NCI-H2196 treated with DMSO at 0.1 percent for 48 hours (cell line): ENCODE measurements around the gene SLC28A1.
"Not testable (repeated sequence)": the region's sequence is repeated elsewhere in the genome, so short reads cannot be mapped to it uniquely, and the experiment has no call there.

Experiments
- DNase-seq: peaks from one replicate; lab custom pipeline; 2025; ENCODE audit not compliant: unreplicated experiment; lab: John Stamatoyannopoulos, UW

SLC28A1 gene

DNA sequence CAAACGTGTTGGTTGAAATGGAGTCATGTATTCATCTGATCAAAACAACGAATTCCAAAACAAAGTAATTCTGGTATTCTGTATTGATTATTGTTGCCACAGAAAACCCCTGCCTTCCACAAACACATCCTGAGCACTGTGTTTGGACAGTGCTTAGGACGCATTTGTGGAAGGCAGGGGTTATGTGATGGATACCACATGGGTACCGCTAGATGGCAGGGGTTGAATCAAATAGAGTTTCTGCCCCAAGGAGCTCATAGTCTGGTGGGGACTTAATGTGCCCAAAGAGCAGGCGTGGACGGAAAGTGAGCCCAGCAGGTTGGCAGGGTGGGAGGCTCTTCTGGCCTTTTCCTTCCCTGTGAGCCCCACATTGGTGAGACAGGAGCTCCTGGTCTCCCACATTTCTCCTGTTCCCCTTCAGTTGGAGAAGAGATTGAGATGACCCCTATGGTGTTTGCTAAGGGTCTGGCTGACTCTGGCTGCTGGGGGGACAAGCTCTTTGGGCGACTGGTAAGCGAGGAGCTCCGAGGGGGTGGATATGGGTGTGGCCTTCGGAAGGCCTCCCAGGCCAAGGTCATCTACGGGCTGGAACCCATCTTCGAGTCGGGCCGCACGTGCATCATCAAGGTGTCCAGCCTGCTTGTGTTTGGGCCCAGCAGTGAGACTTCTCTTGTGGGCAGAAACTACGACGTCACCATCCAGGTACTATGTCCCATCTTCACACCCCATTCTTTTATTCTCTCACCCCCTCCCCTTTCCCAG, 22.1 kb upstream of the SLC28A1 start:
- DNase-seq: no peak

GRCh38 chr15:84863565-84864443, 20.7 kb upstream of the SLC28A1 start:
- no peak for DNase-seq

DNA sequence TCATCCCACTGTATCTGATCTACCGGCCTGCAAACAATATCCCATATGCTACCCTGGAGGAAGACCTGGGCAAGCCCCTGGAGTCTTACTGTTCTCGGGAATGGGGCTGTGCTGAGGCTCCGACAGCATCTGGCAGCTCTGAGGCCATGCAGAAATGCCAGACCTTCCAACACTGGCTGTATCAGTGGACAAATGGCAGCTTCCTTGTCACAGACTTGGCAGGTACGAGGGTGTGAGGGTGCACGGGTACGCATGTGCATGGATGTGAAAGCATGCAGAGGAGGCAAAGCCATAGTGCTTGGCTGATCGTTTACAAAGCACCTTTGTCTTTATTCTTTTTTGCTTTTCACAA, 20.0 kb upstream of the SLC28A1 start:
- DNase-seq: no peak

DNA sequence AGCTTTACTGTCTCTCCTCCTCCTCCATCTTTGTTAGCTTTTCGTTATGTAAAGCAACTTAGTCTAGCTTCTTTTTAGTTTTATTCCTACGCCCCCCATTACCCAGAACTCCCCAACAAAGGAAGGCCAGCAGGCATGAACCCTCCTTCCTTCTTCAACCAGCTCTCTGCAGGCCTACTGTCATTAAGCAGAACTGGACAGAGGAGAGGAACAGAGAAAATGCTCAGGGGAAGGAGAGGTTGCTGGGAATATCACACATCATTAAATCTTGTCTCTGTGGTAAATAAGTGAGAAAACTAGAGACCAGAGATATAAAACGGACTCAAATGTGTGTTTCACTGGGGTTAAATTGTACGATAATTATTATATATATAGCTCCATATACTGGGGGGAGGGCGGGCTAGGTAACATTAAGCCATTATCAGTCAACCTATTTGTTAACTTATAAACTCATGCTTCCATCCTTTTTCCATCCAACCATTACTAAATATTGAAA, 19.3 kb upstream of the SLC28A1 start:
- DNase-seq: no peak

DNA sequence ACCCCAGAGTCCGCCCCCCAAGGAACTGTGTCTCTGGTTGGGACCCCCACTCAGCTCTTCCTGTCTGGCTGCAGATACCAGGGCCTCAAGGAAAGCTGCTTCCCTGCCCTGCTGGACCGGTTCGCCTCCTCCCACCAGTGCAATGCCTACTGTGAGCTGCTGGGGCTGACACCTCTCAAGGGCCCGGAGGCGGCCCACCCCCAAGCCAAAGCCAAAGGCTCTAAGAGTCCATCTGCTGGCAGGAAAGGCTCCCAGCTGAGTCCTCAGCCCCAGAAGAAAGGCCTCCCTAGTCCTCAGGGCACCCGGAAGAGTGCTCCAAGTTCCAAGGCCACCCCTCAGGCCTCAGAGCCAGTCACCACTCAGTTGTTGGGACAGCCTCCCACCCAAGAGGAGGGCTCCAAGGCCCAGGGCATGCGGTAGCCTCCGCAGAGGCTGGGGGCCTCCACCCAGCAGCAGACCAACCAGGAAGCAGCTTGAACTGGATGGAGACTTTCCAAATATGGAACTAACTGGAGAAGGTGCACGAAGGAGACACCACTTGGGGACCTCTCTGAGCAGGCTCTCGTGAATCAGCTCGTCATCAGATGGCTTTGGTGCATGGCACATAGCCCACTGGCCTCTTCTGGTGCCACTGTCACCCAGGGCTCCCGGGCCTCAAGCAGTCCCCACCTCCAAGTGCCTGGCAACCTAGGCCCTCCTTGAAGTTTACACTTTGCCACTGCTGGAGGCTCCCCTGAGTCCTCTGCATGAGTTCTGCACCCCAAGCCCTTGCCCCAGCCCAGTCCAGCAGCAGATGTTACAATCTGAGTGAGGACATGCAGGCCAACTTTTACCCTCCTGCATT, 16.2 kb upstream of the SLC28A1 start:
- DNase-seq: no peak

- DNase-seq: no peak
These were observed 15.0 kb upstream of the SLC28A1 start for GRCh38 chr15:84869510-84869909.

- DNase-seq: no peak
These were observed 13.0 kb upstream of the SLC28A1 start for GRCh38 chr15:84871428-84871985.

DNA sequence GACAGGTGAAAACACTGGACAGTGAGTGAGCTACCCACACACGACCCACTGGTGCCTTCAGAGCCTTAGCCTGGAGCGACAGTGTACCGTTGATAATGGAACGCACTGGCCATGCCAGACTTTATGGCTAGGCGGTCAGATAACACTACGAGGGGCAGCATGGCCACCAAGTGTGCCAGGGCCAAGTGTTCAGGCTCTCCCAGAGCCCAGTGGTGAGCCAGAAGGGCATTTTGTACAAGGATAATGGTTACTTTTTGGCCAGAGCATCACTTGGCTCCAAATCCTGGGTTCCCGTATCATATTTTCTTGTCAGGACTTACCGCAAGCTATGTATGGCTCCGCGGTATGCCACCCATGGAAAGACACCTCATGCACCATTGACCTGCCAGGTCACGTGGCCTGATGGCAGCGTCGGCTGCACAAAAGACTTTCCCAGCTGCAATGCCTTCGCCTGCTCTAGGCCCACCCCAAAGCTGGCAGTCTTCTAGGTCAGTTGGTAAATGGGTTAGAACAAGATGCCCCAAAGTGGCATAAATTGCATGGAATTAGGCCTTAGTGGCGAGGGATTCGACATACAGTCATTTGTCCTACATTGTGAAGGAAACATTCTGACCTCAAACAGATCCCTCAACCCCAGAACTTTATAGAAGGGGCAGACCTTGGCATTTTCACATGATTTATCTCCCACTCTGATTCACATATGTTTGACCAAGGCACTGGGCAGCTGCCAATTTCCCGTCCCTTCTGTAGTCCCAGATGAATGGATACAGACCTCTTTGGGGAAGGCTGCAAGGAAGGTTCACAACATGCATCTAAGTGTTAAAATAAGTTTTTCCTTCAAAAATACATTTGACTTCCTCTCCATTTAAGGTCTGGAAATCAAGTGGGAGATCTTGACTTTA, 12.2 kb upstream of the SLC28A1 start:
- no peak for DNase-seq

- no peak for DNase-seq
These were observed 10.5 kb upstream of the SLC28A1 start for GRCh38 chr15:84873997-84874396.

- no peak for DNase-seq
These were observed 9.3 kb upstream of the SLC28A1 start for GRCh38 chr15:84874981-84875699.

GRCh38 chr15:84876269-84876668, 8.2 kb upstream of the SLC28A1 start:
- no peak for DNase-seq

DNA sequence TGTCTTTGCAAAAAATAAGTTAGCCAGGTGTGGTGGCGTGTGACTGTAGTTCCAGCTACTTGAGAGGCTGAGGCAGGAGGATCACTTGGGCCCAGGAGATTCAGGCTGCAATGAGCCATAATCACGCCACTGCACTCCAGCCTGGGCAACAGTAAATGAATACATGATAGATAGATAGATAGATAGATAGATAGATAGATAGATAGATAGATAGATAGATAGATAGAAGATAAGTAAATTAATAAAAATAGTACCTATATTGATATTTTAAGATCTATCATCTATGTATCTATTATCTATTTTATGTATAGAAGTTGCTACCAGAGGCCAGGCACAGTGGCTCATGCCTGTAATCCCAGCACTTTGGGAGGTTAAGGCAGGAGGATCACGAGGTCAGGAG, 6.8 kb upstream of the SLC28A1 start:
- DNase-seq: not testable (repeated sequence)

- DNase-seq: no peak
These were observed 6.0 kb upstream of the SLC28A1 start for GRCh38 chr15:84878504-84878903.

DNA sequence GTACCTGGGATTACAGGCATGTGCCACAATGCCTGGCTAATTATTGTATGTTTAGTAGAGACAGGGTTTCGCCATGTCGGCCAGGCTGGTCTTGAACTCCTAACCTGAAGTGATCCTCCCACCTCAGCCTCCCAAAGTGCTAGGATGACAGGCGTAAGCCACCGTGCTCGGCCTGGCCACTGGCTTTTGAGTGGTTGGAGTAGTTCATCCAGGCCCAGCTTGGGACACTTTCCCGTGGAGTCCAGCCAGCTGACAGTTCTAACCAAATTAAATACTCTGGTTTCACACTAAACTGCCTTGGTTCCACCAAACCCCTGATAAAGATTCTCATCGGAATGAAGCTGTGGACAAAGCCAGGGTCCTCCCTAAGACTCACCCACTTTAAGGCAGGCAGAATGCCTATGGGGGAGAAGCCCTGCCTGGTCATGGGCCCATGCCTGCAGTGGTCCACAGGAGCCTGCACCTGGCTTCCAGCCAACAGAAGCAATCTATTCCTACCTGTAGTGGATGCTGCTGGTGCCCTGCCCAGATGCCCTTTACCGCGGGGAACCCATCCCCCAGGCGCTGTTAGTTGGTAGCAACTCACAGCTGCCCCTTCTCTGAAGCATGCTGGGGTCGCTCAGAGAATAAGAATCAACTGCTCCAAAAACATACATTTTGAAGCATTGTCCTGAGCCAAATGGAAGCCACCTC, 5.2 kb upstream of the SLC28A1 start:
- no peak for DNase-seq

- DNase-seq: no peak
These were observed 4.5 kb upstream of the SLC28A1 start for GRCh38 chr15:84880007-84880406.

DNA sequence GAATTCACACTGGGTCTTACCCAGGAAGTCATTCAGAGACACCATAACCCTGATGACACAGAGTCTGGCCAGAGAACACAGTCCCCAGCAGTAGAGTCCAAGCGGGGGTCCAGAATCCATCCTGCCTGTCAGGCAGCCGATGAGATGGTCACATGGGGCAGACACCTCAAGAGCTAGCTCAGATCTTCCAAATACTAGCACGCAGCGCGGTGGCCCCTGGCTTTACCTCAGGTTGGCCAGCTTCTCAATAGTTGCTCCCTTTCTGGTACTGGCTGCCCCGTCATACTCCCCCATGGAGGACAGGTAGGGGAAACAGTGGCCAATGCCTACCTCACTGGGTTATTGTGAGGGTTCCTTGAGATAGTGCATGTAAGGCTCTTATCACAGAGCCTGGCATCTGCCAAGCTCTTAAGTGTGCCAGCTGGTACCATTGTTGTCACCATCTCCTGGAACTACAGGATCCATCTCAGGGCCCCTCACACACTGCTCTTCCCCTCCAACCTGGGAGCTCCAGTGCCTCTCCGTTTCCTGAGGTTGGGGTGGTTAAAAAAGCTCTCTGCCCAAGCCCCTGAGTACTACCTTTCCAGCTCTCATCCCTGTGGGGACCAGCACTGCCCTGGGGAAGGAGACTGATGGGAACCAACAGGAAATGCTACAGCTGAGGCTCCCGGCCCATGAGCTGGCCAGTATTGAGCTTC, 3.5 kb upstream of the SLC28A1 start:
- no peak for DNase-seq

- DNase-seq: no peak
These were observed 3.0 kb upstream of the SLC28A1 start for GRCh38 chr15:84881520-84881830.

GRCh38 chr15:84883466-84883865, 996 bp upstream of the SLC28A1 start:
- DNase-seq: no peak
